Measurements from ENCODE around the gene MATK.

GRCh38 chr19:3792114-3792513, 5.9 kb upstream of the MATK start:
- TF ChIP-seq CTCF (IDR thresholded peaks at IDR 0.05) (no peak), POLR2A (IDR thresholded peaks at IDR 0.05) (no peak)
